Fibroblast of the aortic adventitia (primary cell): ENCODE data around the gene DDRGK1. TPM values are rescaled to one million over a fixed set of nuclear protein-coding genes. Genes with fewer than 3 reads are reported as not detected.

Source experiments
- DNase-seq: peaks from one replicate; pipeline ENCODE4 v3.0.0-alpha.2; 2010; ENCODE audit warnings: low read depth
- H3K4me3 ChIP-seq: 2 replicates; pipeline ENCODE4 v1.5.1; 2011; ENCODE audit warnings: low read depth, mild to moderate bottlenecking, control low read depth, low read length, moderate library complexity
- CTCF ChIP-seq: IDR thresholded peaks from 2 replicates; pipeline ENCODE4 v1.5.1; 2011; ENCODE audit warnings: mild to moderate bottlenecking, low read length, control low read depth, inconsistent platforms; ENCODE audit not compliant: insufficient read depth
- total RNA-seq: library from RNA; depleted of rRNA; stranded (reverse); fragments of >200 nt; gene quantifications from 2 replicates; pipeline ENCODE4 v1.2.3, GENCODE V29; 2012; ENCODE audit warnings: low replicate concordance

DDRGK1 gene
- total RNA-seq, 1 donor, result 24.9 TPM

GRCh38 chr20:3229158-3229557, 24.7 kb upstream of the DDRGK1 start:
- no peak for TF ChIP-seq CTCF
- DNase-seq, result no peak

GRCh38 chr20:3228750-3229032, 24.2 kb upstream of the DDRGK1 start:
- no peak for TF ChIP-seq CTCF
- no peak for DNase-seq
- no peak overlapping the region for H3K4me3 ChIP-seq

More at GRCh38 chr20:3229158-3229557, 24.7 kb upstream of the DDRGK1 start:
- no peak overlapping the region for H3K4me3 ChIP-seq

GRCh38 chr20:3227936-3228749, 23.7 kb upstream of the DDRGK1 start:
- no peak for TF ChIP-seq CTCF
- H3K4me3 ChIP-seq, result no peak overlapping the region
- DNase-seq, result no peak

- no peak for TF ChIP-seq CTCF
Observed at GRCh38 chr20:3227506-3227905, 23.0 kb upstream of the DDRGK1 start.

DNA sequence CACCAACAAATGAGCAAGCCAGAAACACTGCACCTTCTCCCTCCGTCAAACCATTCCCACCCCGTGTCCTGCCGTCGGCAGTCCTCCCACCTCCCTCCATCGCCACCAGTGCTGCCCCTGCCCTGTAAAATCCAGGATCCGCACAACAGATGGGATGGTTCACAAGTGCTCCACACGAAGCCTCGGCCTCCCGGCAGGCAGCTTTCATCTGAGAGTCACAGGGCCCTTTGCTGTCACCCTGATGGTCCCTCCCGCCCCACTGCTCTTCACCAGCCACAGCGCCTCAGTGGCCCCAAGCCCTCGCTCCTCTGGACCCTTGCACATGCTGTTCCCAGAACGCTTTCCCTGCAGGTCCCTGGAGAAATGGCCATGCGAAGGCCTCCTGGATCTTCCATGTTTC, 22.4 kb upstream of the DDRGK1 start:
- TF ChIP-seq CTCF, result no peak
- DNase-seq, result no peak
- no peak overlapping the region for H3K4me3 ChIP-seq

More at GRCh38 chr20:3227506-3227905, 23.0 kb upstream of the DDRGK1 start:
- no peak overlapping the region for H3K4me3 ChIP-seq
- no peak for DNase-seq

DNA sequence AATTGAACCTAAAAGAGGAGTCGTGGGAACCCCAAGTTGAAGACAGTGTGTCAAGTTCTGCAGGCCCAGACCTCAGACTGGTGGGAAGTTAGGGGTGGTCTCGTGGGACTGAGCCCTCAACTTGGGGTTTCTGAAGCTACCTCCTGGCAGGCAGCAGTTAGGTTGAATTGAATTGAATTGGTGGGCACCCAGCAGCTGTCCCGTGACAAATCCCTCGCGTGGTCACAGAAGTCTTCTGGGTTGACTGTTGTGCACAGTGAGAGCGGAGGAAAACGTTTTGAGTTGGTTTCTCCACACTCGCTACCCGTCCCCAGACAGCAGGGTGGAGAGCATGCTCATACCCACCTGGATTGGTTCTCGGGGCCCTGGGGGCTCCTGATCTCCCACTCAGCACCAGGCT, 21.6 kb upstream of the DDRGK1 start:
- no peak overlapping the region for H3K4me3 ChIP-seq
- TF ChIP-seq CTCF, result no peak
- DNase-seq, result no peak
